Measurements from ENCODE around the gene LBX2. TPM values are rescaled to one million over a fixed set of nuclear protein-coding genes. Genes with fewer than 3 reads are reported as not detected.

LBX2 gene
- total and polyA plus RNA-seq, 2 of the 4 experiments (the other 2 are of a cell fraction) = 0.18 to 0.62 TPM

DNA sequence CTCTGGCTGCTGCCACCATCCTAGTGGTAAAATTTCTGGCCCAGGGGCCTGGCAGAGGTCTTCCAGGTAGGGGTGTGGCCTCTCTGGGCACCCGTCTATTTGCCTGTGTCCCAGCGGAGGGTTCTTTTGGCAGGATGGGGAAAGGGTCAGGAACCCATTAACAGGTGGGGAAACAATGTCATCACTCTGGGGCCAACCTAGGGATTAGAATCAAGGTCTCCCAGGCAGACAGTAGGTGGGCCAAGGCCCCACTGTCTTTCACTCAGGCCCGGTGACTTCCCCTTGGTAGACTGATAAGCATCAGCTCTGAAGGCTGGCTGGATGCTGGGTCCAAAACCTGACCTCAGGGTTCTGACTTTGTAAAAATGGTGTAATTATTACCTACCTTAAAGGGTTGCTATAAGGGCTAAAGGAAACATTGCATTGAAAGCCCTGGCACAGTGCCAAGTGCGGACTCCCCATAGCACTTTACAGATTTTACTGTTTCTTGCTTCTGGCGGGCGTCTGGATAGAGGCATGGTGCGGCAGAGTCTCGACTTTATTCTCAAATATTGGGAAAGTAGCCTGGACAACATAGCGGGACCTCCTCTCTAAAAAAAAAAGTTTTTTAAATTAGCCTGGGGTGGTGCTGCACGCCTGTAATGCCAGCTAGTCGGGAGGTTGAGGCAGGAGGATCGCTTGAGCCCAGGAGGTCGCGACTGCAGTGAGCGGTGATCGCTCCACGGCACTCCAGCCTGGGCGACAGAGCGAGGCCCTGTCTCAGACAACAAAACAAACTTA is 2.2 kb downstream of the LBX2 start:
- TF ChIP-seq MXI1 (IDR thresholded peaks at IDR 0.05; ENCODE audit: borderline replicate concordance, low read depth, low read length) (no peak), NFE2L2 (IDR thresholded peaks at IDR 0.05; ENCODE audit: low read depth, low read length) (no peak), FOS (IDR thresholded peaks at IDR 0.05; ENCODE audit: low read depth, low read length) (no peak), CHD1 (IDR thresholded peaks at IDR 0.05; ENCODE audit: low read depth, low read length) (no peak), CEBPB (IDR thresholded peaks at IDR 0.05; ENCODE audit: low read depth, low read length) (no peak), ELK1 (IDR thresholded peaks at IDR 0.05; ENCODE audit: borderline replicate concordance, low read depth, low read length) (no peak)
- TF ChIP-seq, protein P1, sequence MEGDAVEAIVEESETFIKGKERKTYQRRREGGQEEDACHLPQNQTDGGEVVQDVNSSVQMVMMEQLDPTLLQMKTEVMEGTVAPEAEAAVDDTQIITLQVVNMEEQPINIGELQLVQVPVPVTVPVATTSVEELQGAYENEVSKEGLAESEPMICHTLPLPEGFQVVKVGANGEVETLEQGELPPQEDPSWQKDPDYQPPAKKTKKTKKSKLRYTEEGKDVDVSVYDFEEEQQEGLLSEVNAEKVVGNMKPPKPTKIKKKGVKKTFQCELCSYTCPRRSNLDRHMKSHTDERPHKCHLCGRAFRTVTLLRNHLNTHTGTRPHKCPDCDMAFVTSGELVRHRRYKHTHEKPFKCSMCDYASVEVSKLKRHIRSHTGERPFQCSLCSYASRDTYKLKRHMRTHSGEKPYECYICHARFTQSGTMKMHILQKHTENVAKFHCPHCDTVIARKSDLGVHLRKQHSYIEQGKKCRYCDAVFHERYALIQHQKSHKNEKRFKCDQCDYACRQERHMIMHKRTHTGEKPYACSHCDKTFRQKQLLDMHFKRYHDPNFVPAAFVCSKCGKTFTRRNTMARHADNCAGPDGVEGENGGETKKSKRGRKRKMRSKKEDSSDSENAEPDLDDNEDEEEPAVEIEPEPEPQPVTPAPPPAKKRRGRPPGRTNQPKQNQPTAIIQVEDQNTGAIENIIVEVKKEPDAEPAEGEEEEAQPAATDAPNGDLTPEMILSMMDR (conservative IDR thresholded peaks at IDR 0.05; ENCODE audit: low read depth, low read length) = no peak
- Histone ChIP-seq H2BK15ac (ENCODE audit: low read depth, low read length) (no peak overlapping the region), H2AFZ (replicated peaks; ENCODE audit: low read length, poor library complexity) (peak overlapping the region; percentile 76), H2BK5ac (ENCODE audit: low read depth, low read length, poor library complexity, severe bottlenecking) (no peak overlapping the region), H2AK9ac (replicated peaks; ENCODE audit: low read depth, low read length, poor library complexity) (no peak overlapping the region), H3K36me3 (ENCODE audit: control insufficient read depth, insufficient read depth, low read length) (peaks cover 18% of the 10 kb centered on the region; the same call in 1 of the 2 replicates), H2BK20ac (ENCODE audit: low read depth, low read length) (no peak overlapping the region), H4K20me1 (ENCODE audit: insufficient read depth, low read length) (no peaks in the 10 kb centered on the region), H3K9ac (ENCODE audit: low read depth, low read length) (no peak overlapping the region), H3K9me3 (ENCODE audit: control insufficient read depth, insufficient read depth, low read length) (no peaks in the 10 kb centered on the region), H3K9me1 (ENCODE audit: insufficient read depth, low read length) (no peaks in the 10 kb centered on the region), H3K56ac (ENCODE audit: extremely low read depth, insufficient read depth, low read length) (no peak overlapping the region), H3K14ac (replicated peaks; ENCODE audit: low read depth, low read length) (no peak overlapping the region), H3K4me3 (ENCODE audit: insufficient read depth, low read depth, low read length) (no peak overlapping the region), H3K4me1 (ENCODE audit: control insufficient read depth, insufficient read depth, low read length) (peaks cover 7% of the 10 kb centered on the region; the same call in 1 of the 2 replicates), H3K79me1 (ENCODE audit: low read depth in 1 of 2, low read length in 2 of 2) (peaks cover 0 to 6% of the 10 kb centered on the region in 2 experiments; a peak in 1 of 4 replicates), H3K27ac (ENCODE audit: insufficient read depth, low read length) (no peak overlapping the region), H3K4ac (ENCODE audit: low read depth, low read length) (no peak overlapping the region), H4K5ac (ENCODE audit: low read depth, low read length) (no peak overlapping the region), H3K18ac (ENCODE audit: low read depth, low read length) (no peak overlapping the region), H2AK5ac (ENCODE audit: low read depth, low read length) (no peak overlapping the region), H2BK120ac (ENCODE audit: low read depth, low read length) (no peak overlapping the region), H3K4me2 (ENCODE audit: low read depth, low read length) (no peak overlapping the region), H3K27me3 (ENCODE audit: control insufficient read depth, insufficient read depth, low read length) (peaks cover 38% of the 10 kb centered on the region), H4K91ac (ENCODE audit: insufficient read depth, low read depth, low read length) (no peak overlapping the region), H4K8ac (ENCODE audit: low read depth in 2 of 2, low read length in 2 of 2) (no peak overlapping the region), H3K23ac (ENCODE audit: low read depth, low read length) (no peak overlapping the region)
- dilution Hi-C loops (cut with HindIII; ENCODE audit: low sequenced_read_pairs, unreplicated experiment) = no loop called here
- 76% methylated on average over 10 of the region's 19 CpGs; no CpG with 5 or more reads in 1 of the 2 experiments for WGBS, 2 experiments (ENCODE audit: extremely low coverage in 2 of 2, insufficient read length in 1 of 2)
- no peak for ATAC-seq (ENCODE audit: low read depth)
- intact Hi-C loops (cut with micrococcal nuclease) = no loop called here
- ChIA-PET CTCF (interaction anchor here (1.0 kb wide), 1 partner anchor 14 kb away, joined by 3 read pairs; the partner anchor contains the start of genes CCDC142 and TTC31), POLR2A (ENCODE audit: unreplicated experiment) (no interaction called here)
- no TSS peak for BruUV-seq (replicated peaks)
- in situ Hi-C loops (cut with MboI; ENCODE audit: low sequenced_read_pairs) = loop anchor here (25.0 kb wide), 1 partner anchor 365 kb away; no protein-coding TSS in a partner anchor
- DNase-seq = no peak
